Upper lobe of right lung (tissue), 1 donor: Measurements from ENCODE around the gene EPHA3. TPM values are rescaled to one million over a fixed set of nuclear protein-coding genes. Genes with fewer than 3 reads are reported as not detected.

Experiments
- ATAC-seq: fragments of 200-7000 bp; cut with Tn5 transposase; one replicate; pipeline ENCODE4 v1.9.1; 2020; ENCODE audit warnings: mild to moderate bottlenecking, moderate library complexity
- DNase-seq: peaks from one replicate; pipeline ENCODE4 v3.0.0-alpha.2; 2020
- H3K27ac ChIP-seq: fragments of 200-600 bp; one replicate; pipeline ENCODE4 v1.8.0; 2022
- H3K27me3 ChIP-seq: fragments of 200-600 bp; one replicate; pipeline ENCODE4 v1.8.0; 2022; ENCODE audit warnings: mild to moderate bottlenecking
- H3K36me3 ChIP-seq: fragments of 200-600 bp; one replicate; pipeline ENCODE4 v1.8.0; 2022
- H3K4me1 ChIP-seq: fragments of 200-600 bp; one replicate; pipeline ENCODE4 v1.8.0; 2022
- H3K4me3 ChIP-seq: fragments of 200-600 bp; one replicate; pipeline ENCODE4 v1.8.0; 2022; ENCODE audit warnings: mild to moderate bottlenecking
- H3K9me3 ChIP-seq: fragments of 200-600 bp; one replicate; pipeline ENCODE4 v1.8.0; 2022
- CTCF ChIP-seq: fragments of 200-600 bp; IDR thresholded peaks from one replicate; pipeline ENCODE4 v1.8.0; 2022; ENCODE audit warnings: antibody characterized with exemption
- intact Hi-C: fragments of 100-400 bp; cut with DNase I; formaldehyde crosslinking; loops from one replicate; pipeline ENCODE4 v1.11.0; 2022
- total RNA-seq: library from RNA; stranded (reverse); fragmentation: NEBNext Ultra II Directional; extraction: Animal tissue kit (Norgen Biotek cat#: 25700); gene quantifications from one replicate; pipeline ENCODE4 v1.2.1, GENCODE V29; 2021
- donor health status: DM: no; HTN: yes; CAD: no; lungs with severe emphysema.

EPHA3 gene
- total RNA-seq, 1 donor from 2014 or later, result 5.1 TPM

DNA sequence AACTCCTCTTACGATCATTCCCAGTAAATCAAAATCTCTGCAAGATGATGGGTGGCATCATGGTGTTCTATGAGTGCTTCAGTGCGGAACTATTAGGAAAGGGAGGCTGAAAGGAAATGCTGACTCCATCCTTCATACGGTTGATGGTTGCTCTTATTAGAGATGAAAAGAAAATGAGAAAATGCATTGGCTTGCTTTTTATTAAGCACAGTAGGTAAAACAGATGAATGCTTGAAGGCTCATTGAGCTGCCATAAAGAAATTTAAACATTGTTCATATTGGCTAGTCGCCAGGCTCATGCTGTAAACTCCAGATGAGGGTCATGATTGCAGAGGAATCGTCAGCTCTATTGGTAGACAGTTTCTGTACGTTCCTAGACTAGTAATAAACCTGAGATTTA, 115.8 kb downstream of the EPHA3 start:
- ATAC-seq (no peak), DNase-seq (no peak)
- intact Hi-C loops, result no loop called here
- no peak overlapping the region for H3K4me3 ChIP-seq
- no peak overlapping the region for H3K27ac ChIP-seq
- TF ChIP-seq CTCF, result no peak
- H3K27me3 ChIP-seq, result no peaks in the 10 kb centered on the region
- H3K4me1 ChIP-seq, result no peaks in the 10 kb centered on the region
- H3K9me3 ChIP-seq, result no peaks in the 10 kb centered on the region
- no peaks in the 10 kb centered on the region for H3K36me3 ChIP-seq

DNA sequence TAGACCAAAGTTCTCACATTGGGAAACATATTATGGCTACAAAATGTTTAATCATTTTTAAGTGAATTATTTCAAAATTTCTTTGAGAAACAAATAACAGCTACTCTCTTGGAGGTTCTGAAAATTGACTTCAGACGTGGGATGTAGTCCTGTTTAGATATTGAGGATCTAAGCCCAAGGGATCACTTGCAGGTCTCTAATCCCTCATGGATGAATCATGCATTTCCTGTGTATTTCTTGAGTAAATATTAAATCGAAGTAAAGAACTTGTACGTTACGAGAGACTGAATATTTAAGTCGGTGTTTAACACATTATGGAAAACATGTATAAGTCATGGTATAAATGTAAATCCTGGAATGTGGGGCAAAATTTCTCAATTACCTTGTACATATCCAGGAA, 119.8 kb downstream of the EPHA3 start:
- no peak for TF ChIP-seq CTCF
- H3K4me1 ChIP-seq, result no peaks in the 10 kb centered on the region
- no peak overlapping the region for H3K4me3 ChIP-seq
- ATAC-seq (no peak), DNase-seq (no peak)
- no peaks in the 10 kb centered on the region for H3K36me3 ChIP-seq
- H3K27ac ChIP-seq, result no peak overlapping the region
- no peaks in the 10 kb centered on the region for H3K9me3 ChIP-seq
- intact Hi-C loops, result no loop called here
- no peaks in the 10 kb centered on the region for H3K27me3 ChIP-seq

DNA sequence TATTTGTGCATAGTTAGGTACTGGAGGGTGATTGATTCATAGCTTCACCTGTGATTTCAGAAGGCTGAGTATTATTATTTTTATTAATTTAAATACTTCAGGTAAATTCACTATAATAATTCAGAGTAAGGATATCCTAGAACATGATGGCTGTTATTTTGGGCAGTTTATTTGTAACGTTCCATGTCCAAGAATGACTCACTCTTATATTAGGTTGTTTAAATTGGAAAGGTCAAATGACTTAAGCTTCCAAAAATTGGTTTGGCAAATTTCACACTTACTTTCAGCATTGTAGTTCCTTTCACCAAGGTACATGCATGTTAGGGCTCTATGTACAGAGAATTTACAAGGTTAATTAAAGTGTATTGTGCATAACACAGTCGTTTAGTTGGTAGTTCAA, 120.2 kb downstream of the EPHA3 start:
- intact Hi-C loops, result no loop called here
- Histone ChIP-seq H3K9me3 (no peaks in the 10 kb centered on the region), H3K4me3 (no peak overlapping the region), H3K27me3 (no peaks in the 10 kb centered on the region), H3K4me1 (no peaks in the 10 kb centered on the region), H3K36me3 (no peaks in the 10 kb centered on the region), H3K27ac (no peak overlapping the region)
- ATAC-seq (no peak), DNase-seq (no peak)
- TF ChIP-seq CTCF, result no peak

DNA sequence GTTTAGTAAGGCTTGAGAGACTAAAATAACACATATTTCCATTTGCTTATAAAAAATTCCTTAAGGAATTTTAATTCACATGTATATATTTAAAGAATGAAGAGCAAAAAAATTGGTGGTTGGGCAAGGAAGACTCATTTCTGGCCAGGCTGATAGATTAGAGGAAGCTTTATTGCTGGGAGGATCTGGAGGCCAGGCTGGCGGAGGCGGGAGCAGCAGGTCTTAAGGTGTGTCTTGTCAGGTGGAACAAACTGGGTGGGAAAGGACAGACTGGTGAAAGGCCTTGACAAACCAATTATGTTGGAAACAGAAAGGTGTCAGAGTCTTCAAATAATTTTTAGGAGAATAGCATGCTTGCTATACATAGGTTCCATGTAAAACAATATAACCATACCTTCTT, 124.7 kb downstream of the EPHA3 start:
- DNase-seq (no peak), ATAC-seq (no peak)

GRCh38 chr3:89234620-89235019, 127.2 kb downstream of the EPHA3 start:
- H3K4me3 ChIP-seq, result no peak overlapping the region
- intact Hi-C loops, result no loop called here
- H3K36me3 ChIP-seq, result no peaks in the 10 kb centered on the region
- H3K27me3 ChIP-seq, result no peaks in the 10 kb centered on the region
- ATAC-seq, result no peak
- H3K27ac ChIP-seq, result no peak overlapping the region
- H3K9me3 ChIP-seq, result no peaks in the 10 kb centered on the region
- TF ChIP-seq CTCF, result no peak
- DNase-seq, result no peak
- no peaks in the 10 kb centered on the region for H3K4me1 ChIP-seq

More for the DNA sequence above, 124.7 kb downstream of the EPHA3 start:
- H3K36me3 ChIP-seq, result no peaks in the 10 kb centered on the region
- TF ChIP-seq CTCF, result no peak
- H3K27ac ChIP-seq, result no peak overlapping the region
- no peaks in the 10 kb centered on the region for H3K9me3 ChIP-seq
- H3K4me1 ChIP-seq, result no peaks in the 10 kb centered on the region
- no peaks in the 10 kb centered on the region for H3K27me3 ChIP-seq
- no peak overlapping the region for H3K4me3 ChIP-seq
- intact Hi-C loops, result no loop called here

DNA sequence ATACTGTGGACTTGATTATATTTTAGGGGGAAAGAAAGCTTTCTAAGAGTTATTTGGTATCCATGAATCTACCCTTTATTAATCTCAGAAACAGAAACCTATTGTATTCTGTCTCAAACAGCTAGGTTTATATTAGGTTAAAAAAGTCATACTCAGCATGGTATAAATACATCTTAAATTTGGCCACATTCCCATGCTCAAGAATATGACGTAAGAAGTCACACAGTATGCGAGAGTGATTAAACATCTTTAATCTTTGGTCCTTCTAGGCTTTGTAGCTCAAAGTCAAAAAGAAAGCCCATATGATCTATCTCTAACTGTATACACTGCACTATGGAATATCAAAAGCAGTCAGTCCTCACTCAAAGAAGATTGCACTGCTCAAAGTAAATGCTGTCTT, 131.4 kb downstream of the EPHA3 start:
- Histone ChIP-seq H3K27ac (no peak overlapping the region), H3K36me3 (no peaks in the 10 kb centered on the region), H3K4me3 (no peak overlapping the region), H3K9me3 (no peaks in the 10 kb centered on the region), H3K27me3 (no peaks in the 10 kb centered on the region), H3K4me1 (no peaks in the 10 kb centered on the region)
- TF ChIP-seq CTCF, result no peak
- intact Hi-C loops, result no loop called here
- ATAC-seq (no peak), DNase-seq (no peak)
